ENCODE results near the gene ERN1.

DNA sequence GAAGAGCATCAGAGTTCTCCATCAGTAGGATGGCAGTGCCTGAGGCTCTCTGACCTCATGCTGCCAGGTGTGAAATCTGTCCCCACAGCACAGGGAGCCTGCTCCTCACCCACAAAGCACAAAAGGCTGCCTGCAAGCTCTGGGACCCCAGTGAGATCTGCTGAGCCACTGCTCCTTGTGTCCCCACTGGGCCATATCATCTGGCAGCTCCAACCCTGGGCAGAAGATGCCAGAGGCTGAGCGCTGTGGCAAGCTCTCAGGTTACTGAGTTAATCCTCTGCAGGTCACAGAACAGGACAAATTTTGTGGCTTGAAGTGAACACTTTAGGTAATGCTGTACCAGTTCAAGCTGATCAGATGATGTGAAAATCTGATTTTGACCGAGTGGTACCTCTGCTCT, 26.7 kb upstream of the ERN1 start:
- TF ChIP-seq GATA2 (IDR thresholded peaks at IDR 0.05; ENCODE audit: low read depth, low read length) (no peak), GATA3 (IDR thresholded peaks at IDR 0.05; ENCODE audit: low read depth, low read length) (no peak)

Measured in SH-SY5Y (cell line).